HEK293T (cell line): ENCODE data around the gene ITPRIPL1.

Experiments used
- ELF4 ChIP-seq: fragments of 450-650 bp; IDR thresholded peaks from 2 replicates; pipeline ENCODE4 v1.6.1; 2017; ENCODE audit warnings: antibody characterized with exemption
- FOXK2 ChIP-seq: fragments of 450-650 bp; IDR thresholded peaks from 2 replicates; pipeline ENCODE4 v1.6.1; 2016; ENCODE audit warnings: mild to moderate bottlenecking
- HDGF ChIP-seq: fragments of 450-650 bp; IDR thresholded peaks from 2 replicates; pipeline ENCODE4 v1.6.1; 2017; ENCODE audit warnings: antibody characterized with exemption, borderline replicate concordance
- ZNF384 ChIP-seq: fragments of 450-650 bp; IDR thresholded peaks from 2 replicates; pipeline ENCODE4 v1.6.1; 2016

DNA sequence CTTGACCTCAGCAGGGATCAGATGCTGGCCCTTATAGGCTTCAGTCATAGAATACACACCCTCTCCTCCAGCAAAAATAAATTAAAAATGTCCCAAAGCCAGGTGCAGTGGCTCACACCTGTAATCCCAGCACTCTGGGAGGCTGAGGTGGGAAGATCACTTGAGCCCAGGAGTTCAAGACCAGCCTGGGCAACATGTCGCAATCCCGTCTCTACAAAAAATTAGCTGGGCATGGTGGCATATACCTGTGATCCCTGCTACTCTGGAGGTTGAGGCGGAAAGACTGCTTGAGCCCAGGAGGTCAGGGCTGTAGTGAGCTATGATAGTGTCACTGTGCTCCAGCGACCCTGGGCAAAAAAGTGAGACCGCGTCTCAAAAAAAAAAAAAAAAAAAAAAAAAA is 4.8 kb downstream of the ITPRIPL1 start:
- no peak for TF ChIP-seq FOXK2
- TF ChIP-seq HDGF = no peak
- TF ChIP-seq ZNF384 = no peak
- TF ChIP-seq ELF4 = no peak
